Stimulated activated CD8-positive, alpha-beta memory T cell treated with anti-CD3 and anti-CD28 coated beads, Interleukin-15, amount 100 ng/mL, for 24 hours (primary cell): ENCODE results near the gene PRPF19.

Source experiments
- DNase-seq: peaks from one replicate; pipeline ENCODE4 v3.0.0-alpha.2; 2020; ENCODE audit warnings: low read depth

The PRPF19 gene

DNA sequence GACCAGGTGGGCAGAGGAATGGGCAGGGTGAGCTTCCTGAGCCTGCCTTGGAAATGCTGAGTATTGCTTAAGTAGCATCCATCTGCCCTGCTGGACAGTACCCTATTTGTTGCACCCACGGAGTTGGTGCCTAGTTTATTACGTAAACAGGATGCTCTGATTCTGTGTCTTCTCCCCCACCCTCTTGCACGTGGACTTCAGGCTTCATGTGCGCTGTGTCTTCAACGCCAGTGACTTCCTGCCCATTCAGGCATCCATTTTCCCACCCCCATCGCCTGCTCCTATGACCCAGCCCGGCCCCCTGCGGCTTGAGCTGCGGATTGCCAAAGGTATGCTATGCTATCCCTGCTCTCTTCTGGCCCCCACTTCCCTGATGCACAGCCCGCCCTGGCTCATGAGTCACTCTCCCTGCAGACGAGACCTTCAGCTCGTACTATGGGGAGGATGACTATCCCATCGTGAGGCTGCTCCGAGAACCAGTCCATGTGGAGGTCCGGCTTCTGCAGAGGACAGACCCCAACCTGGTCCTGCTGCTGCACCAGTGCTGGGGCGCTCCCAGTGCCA, 33.3 kb downstream of the PRPF19 start:
- DNase-seq = no peak

DNA sequence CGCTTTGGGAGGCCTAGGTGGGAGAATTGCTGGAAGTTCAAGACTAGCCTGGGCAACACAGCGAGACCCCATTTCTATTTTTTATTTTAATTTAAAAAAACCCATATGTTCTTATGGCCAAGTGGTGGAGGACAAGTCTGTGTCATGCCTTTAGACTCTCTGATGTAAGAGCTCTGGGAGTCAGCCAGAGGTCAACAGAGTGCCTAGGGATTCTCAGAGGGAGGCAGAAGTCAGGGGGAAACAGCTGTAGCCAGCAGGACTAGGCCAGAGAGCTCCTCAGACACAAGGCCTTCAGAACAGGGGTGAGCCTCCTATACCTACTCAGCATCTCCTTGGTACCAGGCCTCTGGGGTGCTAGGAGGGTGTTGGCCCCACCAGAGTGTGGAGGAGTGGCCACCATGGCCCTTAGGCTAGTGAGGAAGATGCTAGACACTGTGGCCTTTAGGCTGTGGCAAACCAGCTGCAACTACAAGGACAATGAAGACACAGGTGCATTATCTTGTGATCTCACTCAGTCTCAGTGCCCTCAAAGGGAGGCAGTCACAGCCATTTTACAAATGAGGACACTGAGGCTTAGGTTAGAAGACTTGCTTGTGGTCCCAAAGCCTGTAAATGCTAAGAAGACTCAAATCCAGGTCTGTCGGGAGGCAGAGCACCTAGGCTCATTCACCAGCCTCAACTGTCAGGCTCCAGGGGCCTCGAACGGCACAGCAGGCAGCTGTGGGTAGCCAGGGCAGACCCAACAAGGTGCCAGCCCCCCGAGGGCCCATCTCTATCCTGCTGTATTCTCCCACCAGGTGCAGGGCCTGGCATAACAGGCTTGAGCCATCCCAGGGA, 34.0 kb downstream of the PRPF19 start:
- no peak for DNase-seq

GRCh38 chr11:60871378-60872061, 34.9 kb downstream of the PRPF19 start:
- no peak for DNase-seq

GRCh38 chr11:60870733-60871377, 35.5 kb downstream of the PRPF19 start:
- no peak for DNase-seq

GRCh38 chr11:60870276-60870675, 36.1 kb downstream of the PRPF19 start:
- DNase-seq = no peak

GRCh38 chr11:60869451-60869825, 36.9 kb downstream of the PRPF19 start:
- no peak for DNase-seq

- no peak for DNase-seq
Observed at GRCh38 chr11:60868682-60869450, 37.5 kb downstream of the PRPF19 start.

GRCh38 chr11:60867871-60868681, 38.3 kb downstream of the PRPF19 start:
- DNase-seq = no peak

GRCh38 chr11:60866911-60867870, 39.2 kb downstream of the PRPF19 start, which contains the start of gene ZP1:
Gene ZP1, plus strand, starts transcription at chr11:60867542. Its CDS starts 20 bp downstream, at chr11:60867562.
- no peak for DNase-seq

DNA sequence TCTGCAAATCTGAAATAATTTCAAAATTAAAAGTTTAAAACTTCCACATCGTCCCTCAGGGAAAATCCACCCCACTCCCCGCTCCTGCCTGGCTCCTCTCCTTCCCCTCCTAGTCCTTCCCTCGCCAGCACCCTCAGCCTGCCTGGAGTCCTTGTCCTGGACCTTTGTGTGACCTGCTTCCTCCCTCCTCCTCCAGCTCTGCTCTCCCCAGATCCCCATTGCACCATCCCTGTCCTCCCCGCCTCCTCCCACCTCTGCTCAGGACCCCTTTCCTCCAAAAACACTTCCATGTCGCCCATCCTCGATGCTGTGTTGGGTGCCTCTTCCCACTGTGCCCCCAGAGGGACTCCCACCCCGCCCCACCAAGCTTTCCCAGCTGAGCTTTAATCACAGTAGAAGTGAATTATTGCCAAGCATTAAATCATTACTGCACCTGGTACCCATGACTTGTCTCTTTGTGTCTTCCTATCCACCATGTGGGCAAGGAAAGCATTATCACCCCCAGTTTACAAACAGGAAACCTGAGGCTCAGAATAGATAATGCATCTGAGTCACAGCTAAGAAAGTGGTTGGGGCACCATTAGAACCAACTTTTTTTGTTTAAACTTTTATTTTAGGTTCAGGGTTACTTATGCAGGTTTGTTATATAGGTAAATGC, 41.4 kb downstream of the PRPF19 start:
- no peak for DNase-seq

GRCh38 chr11:60863550-60864521, 42.5 kb downstream of the PRPF19 start:
- no peak for DNase-seq

DNA sequence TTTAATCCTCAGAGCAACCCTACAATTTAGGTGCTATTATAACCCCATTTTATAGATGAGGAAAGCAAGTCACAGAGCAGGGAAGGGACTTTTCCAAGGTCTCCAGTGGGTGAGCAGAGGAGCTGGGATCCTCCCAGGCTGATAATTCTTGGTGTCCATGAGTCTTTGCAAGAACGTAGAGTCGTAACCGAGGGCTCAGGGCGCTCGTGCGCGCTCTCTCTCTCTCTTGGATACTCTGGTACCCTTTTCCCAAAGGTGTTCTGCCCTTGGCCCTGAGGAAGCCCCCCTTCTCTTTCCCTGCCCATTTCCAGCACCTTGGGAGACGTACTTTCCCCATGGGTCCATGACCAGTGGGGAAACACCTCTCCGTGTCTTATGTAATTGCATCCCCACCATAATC, 44.2 kb downstream of the PRPF19 start:
- no peak for DNase-seq

GRCh38 chr11:60860943-60861342, 45.4 kb downstream of the PRPF19 start:
- no peak for DNase-seq

DNA sequence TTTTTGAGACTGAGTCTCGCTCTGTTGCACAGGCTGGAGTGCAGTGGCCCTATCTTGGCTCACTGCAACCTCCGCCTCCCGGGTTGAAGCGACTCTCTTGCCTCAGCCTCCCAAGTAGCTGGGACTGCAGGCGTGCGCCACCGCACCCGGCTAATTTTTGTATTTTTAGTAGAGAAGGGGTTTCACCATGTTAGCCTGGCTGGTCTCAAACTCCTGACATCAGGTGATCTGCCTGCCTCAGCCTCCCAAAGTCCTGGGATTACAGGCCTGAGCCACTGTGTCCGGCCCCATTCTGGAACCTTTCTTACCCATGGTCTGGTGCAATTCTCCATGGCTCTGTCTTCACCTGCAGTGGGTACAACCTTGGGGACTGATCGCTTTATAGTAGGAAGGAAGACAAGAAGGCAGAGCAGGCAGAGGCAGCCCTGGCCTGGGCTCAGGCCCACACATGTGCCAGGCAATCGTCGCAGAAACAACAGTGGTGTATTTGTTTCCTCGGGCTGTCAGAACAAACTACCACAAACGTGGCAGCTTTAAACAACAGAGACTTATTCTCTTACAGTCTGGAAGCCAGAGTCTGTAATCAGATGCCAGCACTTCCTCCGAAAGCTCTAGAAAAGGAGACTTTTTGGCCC, 46.7 kb downstream of the PRPF19 start:
- DNase-seq = no peak

DNA sequence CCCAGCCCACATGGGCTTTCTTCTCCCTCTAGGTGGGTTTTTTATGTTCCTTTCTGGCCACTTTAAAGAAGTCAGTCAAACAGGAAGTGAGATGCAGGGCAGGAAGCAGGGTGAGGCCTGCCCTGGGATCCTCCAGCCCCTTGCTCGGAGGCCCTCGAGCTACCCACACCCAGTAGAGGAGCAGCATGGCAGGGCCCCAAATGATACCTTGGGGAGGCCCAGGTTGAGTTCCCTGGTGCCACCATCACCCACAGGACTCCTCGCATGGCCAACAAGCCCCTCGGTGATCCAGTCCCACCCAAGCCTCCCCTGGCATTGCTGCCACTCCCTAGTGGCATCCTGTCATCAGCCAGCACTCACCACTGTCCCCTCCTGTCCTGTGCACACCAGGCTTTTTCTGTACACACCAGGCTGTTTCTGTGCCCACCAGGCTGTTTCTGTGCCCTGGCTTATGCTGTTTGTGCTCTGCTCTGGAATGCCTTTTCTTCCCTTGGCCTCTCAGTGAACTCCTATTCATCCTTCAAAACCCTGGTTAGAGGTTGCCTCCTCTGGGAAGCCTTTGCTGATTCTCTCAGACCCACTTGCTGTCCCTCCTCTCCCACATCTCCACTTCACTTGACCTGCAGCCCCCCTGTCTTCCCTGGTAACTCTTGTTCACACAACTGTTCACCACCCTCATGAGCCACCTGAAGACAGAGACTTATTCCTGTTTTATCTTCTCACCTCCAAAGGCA, 47.5 kb downstream of the PRPF19 start:
- no peak for DNase-seq

DNA sequence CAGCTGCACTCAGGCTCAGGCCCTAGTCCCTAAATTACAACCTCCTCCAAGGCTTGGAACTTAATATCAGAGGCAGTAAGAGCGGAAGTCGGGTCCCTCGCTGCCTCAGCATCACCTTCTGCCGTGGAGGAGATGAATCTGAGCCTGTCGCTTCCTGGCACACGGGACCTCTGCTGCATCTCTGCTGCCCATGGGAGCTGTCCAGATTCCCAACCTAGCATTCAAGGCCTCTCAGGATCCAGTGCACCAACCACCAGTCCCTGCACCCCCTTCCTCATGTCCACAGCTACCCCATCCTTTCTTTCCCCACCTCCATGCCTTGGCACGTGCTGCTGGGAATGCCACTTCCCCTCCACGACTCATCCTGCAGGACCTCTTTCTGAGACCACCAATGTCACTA, 48.1 kb downstream of the PRPF19 start:
- DNase-seq = no peak
